ENCODE results near the gene TYRP1.

DNA sequence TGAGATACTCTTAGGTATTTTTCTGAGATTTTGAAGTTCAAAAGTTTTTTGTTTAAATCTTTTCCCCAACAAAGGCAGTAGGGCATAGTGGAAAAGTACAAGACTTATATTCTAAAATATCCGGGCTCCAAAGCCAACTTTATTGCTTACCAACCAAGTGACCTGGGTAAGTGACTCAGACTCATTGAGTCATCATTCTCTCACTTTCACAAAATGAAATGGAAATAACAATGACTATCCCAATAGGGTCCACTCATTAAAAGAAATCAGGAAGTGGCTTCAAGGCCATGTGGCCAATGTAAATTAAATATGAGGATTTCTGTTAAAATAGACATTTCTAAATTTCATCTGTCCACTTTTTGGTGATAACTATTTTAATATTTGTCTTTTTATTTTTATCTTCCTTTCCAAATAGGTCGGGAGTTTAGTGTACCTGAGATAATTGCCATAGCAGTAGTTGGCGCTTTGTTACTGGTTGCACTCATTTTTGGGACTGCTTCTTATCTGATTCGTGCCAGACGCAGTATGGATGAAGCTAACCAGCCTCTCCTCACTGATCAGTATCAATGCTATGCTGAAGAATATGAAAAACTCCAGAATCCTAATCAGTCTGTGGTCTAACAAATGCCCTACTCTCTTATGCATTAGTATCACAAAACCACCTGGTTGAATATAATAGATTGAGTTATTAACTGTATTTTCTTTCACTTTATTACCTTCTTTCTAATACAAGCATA is 15.5 kb downstream of the TYRP1 start:
- no peak for TF ChIP-seq CTCF (IDR thresholded peaks at IDR 0.05)
- no peak for TF ChIP-seq POLR2A (IDR thresholded peaks at IDR 0.05)
